NCI-H1436 (cell line): Measurements from ENCODE around the gene DOK6.

Experiments
- DNase-seq: peaks from one replicate; lab custom pipeline; 2025; lab: John Stamatoyannopoulos, UW

DOK6 gene

GRCh38 chr18:69752737-69753380, 352.2 kb downstream of the DOK6 start:
- no peak for DNase-seq

GRCh38 chr18:69754108-69754507, 353.4 kb downstream of the DOK6 start:
- DNase-seq, result no peak

- no peak for DNase-seq
Measured at GRCh38 chr18:69755041-69755440, 354.4 kb downstream of the DOK6 start.

GRCh38 chr18:69755856-69756496, 355.3 kb downstream of the DOK6 start:
- no peak for DNase-seq

- no peak for DNase-seq
Measured at GRCh38 chr18:69757733-69758132, 357.0 kb downstream of the DOK6 start.

- no peak for DNase-seq
Measured at GRCh38 chr18:69758458-69758857, 357.8 kb downstream of the DOK6 start.

- no peak for DNase-seq
Measured at GRCh38 chr18:69759046-69759445, 358.4 kb downstream of the DOK6 start.

- peak; percentile 47 for DNase-seq
Measured at GRCh38 chr18:69763002-69763401, 362.3 kb downstream of the DOK6 start.

GRCh38 chr18:69763821-69764220, 363.1 kb downstream of the DOK6 start:
- no peak for DNase-seq

GRCh38 chr18:69770238-69770637, 369.6 kb downstream of the DOK6 start:
- no peak for DNase-seq

- DNase-seq, result no peak
Measured at GRCh38 chr18:69774831-69775230, 374.1 kb downstream of the DOK6 start.

- DNase-seq, result no peak
Measured at GRCh38 chr18:69777248-69777647, 376.6 kb downstream of the DOK6 start.

- DNase-seq, result no peak
Measured at GRCh38 chr18:69778680-69779079, 378.0 kb downstream of the DOK6 start.

GRCh38 chr18:69780851-69781250, 380.2 kb downstream of the DOK6 start:
- DNase-seq, result no peak

- DNase-seq, result no peak
Measured at GRCh38 chr18:69784815-69785214, 384.1 kb downstream of the DOK6 start.

- no peak for DNase-seq
Measured at GRCh38 chr18:69785466-69785865, 384.8 kb downstream of the DOK6 start.

- no peak for DNase-seq
Measured at GRCh38 chr18:69786427-69786826, 385.7 kb downstream of the DOK6 start.

GRCh38 chr18:69787825-69788547, 387.3 kb downstream of the DOK6 start:
- no peak for DNase-seq

GRCh38 chr18:69789794-69790193, 389.1 kb downstream of the DOK6 start:
- DNase-seq, result no peak

- DNase-seq, result no peak
Measured at GRCh38 chr18:69790649-69791048, 390.0 kb downstream of the DOK6 start.

GRCh38 chr18:69795791-69796190, 395.1 kb downstream of the DOK6 start:
- DNase-seq, result no peak

GRCh38 chr18:69804776-69805501, 404.3 kb downstream of the DOK6 start:
- DNase-seq, result no peak

GRCh38 chr18:69808399-69808798, 407.7 kb downstream of the DOK6 start:
- DNase-seq, result no peak
